ENCODE data around the gene STK4. TPM values are rescaled to one million over a fixed set of nuclear protein-coding genes. Genes with fewer than 3 reads are reported as not detected.

STK4 gene
- total and polyA plus RNA-seq, 2 of the 8 experiments (the other 6 are each of a cell fraction or from before 2014, with no cell fraction given) = 12.0 to 34.3 TPM

GRCh38 chr20:44936510-44936909 is 29.8 kb upstream of the STK4 start:
- TF ChIP-seq TBP (IDR thresholded peaks at IDR 0.05; ENCODE audit: low read depth, low read length) (no peak), TAF1 (IDR thresholded peaks at IDR 0.05; ENCODE audit: low read depth, low read length) (no peak), USF2 (IDR thresholded peaks at IDR 0.05; ENCODE audit: low read length) (no peak), EZH2 (IDR thresholded peaks at IDR 0.05; ENCODE audit: low read depth, low read length, severe bottlenecking) (no peak), POLR2AphosphoS5 (IDR thresholded peaks at IDR 0.05; ENCODE audit: low read depth, low read length) (no peak), RFX5 (IDR thresholded peaks at IDR 0.05; ENCODE audit: borderline replicate concordance, low read depth, low read length) (no peak), NRF1 (IDR thresholded peaks at IDR 0.05; ENCODE audit: low read depth, low read length) (no peak)
- H2BK20ac ChIP-seq (ENCODE audit: low read length) = no peak overlapping the region

More at GRCh38 chr20:44936510-44936909, 29.8 kb upstream of the STK4 start:
- Histone ChIP-seq H4K8ac (ENCODE audit: extremely low read depth, insufficient read depth, low read length) (no peak overlapping the region), H3K79me2 (ENCODE audit: control insufficient read depth in 1 of 2, insufficient read depth in 2 of 2, low read length in 2 of 2) (no peaks in the 10 kb centered on the region), H4K20me1 (replicated peaks in 1 of 2; ENCODE audit: control insufficient read depth in 1 of 2, insufficient read depth in 2 of 2, low read length in 2 of 2) (peaks cover 3 to 6% of the 10 kb centered on the region in 2 experiments), H3K36me3 (ENCODE audit: control insufficient read depth in 2 of 4, insufficient read depth in 4 of 4, low read length in 3 of 4) (peaks cover 14 to 55% (median 43%) of the 10 kb centered on the region in 4 experiments), H2BK15ac (ENCODE audit: low read length) (no peak overlapping the region), H2BK12ac (ENCODE audit: low read depth, low read length) (no peak overlapping the region), H2AK5ac (ENCODE audit: low read depth, low read length) (no peak overlapping the region), H3K14ac (ENCODE audit: insufficient read length) (no peak overlapping the region), H3K56ac (replicated peaks; ENCODE audit: insufficient read length, low read depth, low read length) (no peak overlapping the region), H3K9me3 (ENCODE audit: insufficient read depth in 2 of 2, low read depth in 1 of 2, low read length in 1 of 2) (no peaks in the 10 kb centered on the region), H4K91ac (replicated peaks; ENCODE audit: insufficient read length, low read length) (no peak overlapping the region), H3K27ac (ENCODE audit: low read depth, low read length) (no peak overlapping the region), H4K5ac (ENCODE audit: insufficient read length, low read depth, low read length) (no peak overlapping the region), H3K23me2 (ENCODE audit: low read depth, low read length) (no peaks in the 10 kb centered on the region), H3K4ac (replicated peaks; ENCODE audit: insufficient read length, low read depth, low read length) (no peak overlapping the region), H3K9ac (replicated peaks in 1 of 4; ENCODE audit: extremely low read depth in 1 of 4, low read depth in 3 of 4, low read length in 3 of 4) (no peak overlapping the region), H3K23ac (ENCODE audit: insufficient read length) (no peak overlapping the region), H2BK120ac (replicated peaks; ENCODE audit: low read depth, low read length) (no peak overlapping the region), H3K18ac (ENCODE audit: extremely low read depth, low read length) (no peak overlapping the region), H3K4me1 (replicated peaks in 1 of 4; ENCODE audit: control insufficient read depth in 3 of 4, insufficient read depth in 4 of 4, low read length in 3 of 4) (no peaks in the 10 kb centered on the region), H3K79me1 (ENCODE audit: low read depth, low read length) (peaks cover 2% of the 10 kb centered on the region; the same call in 1 of the 2 replicates), H2AFZ (ENCODE audit: low read length) (no peak overlapping the region), H3K4me3 (ENCODE audit: extremely low read depth in 1 of 4, insufficient read depth in 2 of 4, low read depth in 3 of 4, low read length in 4 of 4) (no peak overlapping the region), H3K27me3 (replicated peaks in 1 of 4; ENCODE audit: control insufficient read depth in 3 of 4, extremely low read depth in 1 of 4, insufficient read depth in 3 of 4, low read length in 3 of 4) (no peaks in the 10 kb centered on the region), H2BK5ac (ENCODE audit: low read depth, low read length) (no peak overlapping the region; the same call in 1 of the 2 replicates), H3K4me2 (ENCODE audit: insufficient read depth in 1 of 2, low read depth in 2 of 2, low read length in 2 of 2) (no peak overlapping the region)
- ChIA-PET POLR2A (ENCODE audit: partially characterized antibody) (interaction anchor here (1.0 to 2.9 kb wide), 4 partner anchors 7 to 16 kb away, joined by 3 to 15 read pairs (median 9); no protein-coding TSS in a partner anchor), CTCF (ENCODE audit: partially characterized antibody) (interaction anchor here (0.6 to 2.0 kb wide), 2 partner anchors 15 to 21 kb away, joined by 3 to 6 read pairs; no protein-coding TSS in a partner anchor)
- FAIRE-seq (no peak), DNase-seq (ENCODE audit: low read depth in 1 of 2, low spot score in 2 of 2) (no peak)
- 83% methylated on average over 9 of the region's 10 CpGs; no CpG with 5 or more reads in 1 of the 2 experiments for WGBS, 2 experiments (ENCODE audit: extremely low coverage in 1 of 2, insufficient coverage in 1 of 2, insufficient read length in 1 of 2, insufficient replicate concordance in 2 of 2, low coverage in 1 of 2, low lambda C conversion rate in 2 of 2, missing lambda C conversion rate in 1 of 2)

All from H1 (cell line).